HepG2 (cell line): ENCODE results near the gene FXYD1. TPM values are rescaled to one million over a fixed set of nuclear protein-coding genes. Genes with fewer than 3 reads are reported as not detected.
A peak's percentile ranks its signal among the peaks of the same experiment; 100 is the strongest.

Experiments used
- DPF2 ChIP-seq: sonication (generic); formaldehyde crosslinking; IDR thresholded peaks from 2 replicates; pipeline ENCODE4 v1.4.0; 2020; ENCODE audit warnings: mild to moderate bottlenecking, low read depth, missing genetic modification reagents, borderline replicate concordance
- HNF4A ChIP-seq: sonication (generic); formaldehyde crosslinking; IDR thresholded peaks from 2 replicates; pipeline ENCODE4 v1.4.0; 2020; ENCODE audit warnings: missing genetic modification reagents
- HOXA3 ChIP-seq: sonication (generic); formaldehyde crosslinking; IDR thresholded peaks from 2 replicates; pipeline ENCODE4 v1.5.0; 2020; ENCODE audit warnings: missing genetic modification reagents
- KDM5B ChIP-seq: sonication (generic); formaldehyde crosslinking; IDR thresholded peaks from 2 replicates; pipeline ENCODE4 v1.4.0; 2020; ENCODE audit warnings: missing genetic modification reagents, mild to moderate bottlenecking, borderline replicate concordance
- KLF13 ChIP-seq: sonication (generic); formaldehyde crosslinking; IDR thresholded peaks from 2 replicates; pipeline ENCODE4 v1.4.0; 2020; ENCODE audit warnings: mild to moderate bottlenecking, missing genetic modification reagents
- MEIS2 ChIP-seq: sonication (generic); formaldehyde crosslinking; IDR thresholded peaks from 2 replicates; pipeline ENCODE4 v1.9.0; 2021; ENCODE audit warnings: mild to moderate bottlenecking, missing genetic modification reagents
- MTA1 ChIP-seq: sonication (generic); formaldehyde crosslinking; IDR thresholded peaks from 2 replicates; pipeline ENCODE4 v1.4.0; 2020; ENCODE audit warnings: missing genetic modification reagents, mild to moderate bottlenecking, borderline replicate concordance
- MXD4 ChIP-seq: IDR thresholded peaks from 2 replicates; pipeline ENCODE4 v1.6.1; 2016; ENCODE audit warnings: mild to moderate bottlenecking, missing biosample characterization, missing genetic modification reagents
- NR2F6 ChIP-seq, 2 experiments: IDR thresholded peaks; 2 replicates each; pipeline ENCODE4 v1.6.1; 2016; ENCODE audit warnings: antibody characterized with exemption in 1 of 2, mild to moderate bottlenecking in 1 of 2
- PATZ1 ChIP-seq: sonication (generic); formaldehyde crosslinking; IDR thresholded peaks from 2 replicates; pipeline ENCODE4 v1.4.0; 2020; ENCODE audit warnings: missing genetic modification reagents
- POLR2AphosphoS5 ChIP-seq: IDR thresholded peaks from 2 replicates; pipeline ENCODE4 v1.6.1; 2012; ENCODE audit warnings: low read depth, low read length
- RNF219 ChIP-seq: sonication (generic); formaldehyde crosslinking; IDR thresholded peaks from 2 replicates; pipeline ENCODE4 v1.5.0; 2020; ENCODE audit warnings: mild to moderate bottlenecking, missing genetic modification reagents
- ZBTB38 ChIP-seq: sonication (generic); formaldehyde crosslinking; IDR thresholded peaks from 2 replicates; pipeline ENCODE4 v1.5.1; 2020; ENCODE audit warnings: mild to moderate bottlenecking, missing genetic modification reagents
- ZEB1 ChIP-seq: IDR thresholded peaks from 2 replicates; pipeline ENCODE4 v1.6.1; 2012; ENCODE audit warnings: mild to moderate bottlenecking, low read depth, inconsistent platforms; ENCODE audit not compliant: insufficient replicate concordance
- ZNF136 ChIP-seq: sonication (generic); formaldehyde crosslinking; IDR thresholded peaks from 2 replicates; pipeline ENCODE4 v1.8.1; 2022; ENCODE audit warnings: low read depth, mild to moderate bottlenecking, moderate library complexity, missing genetic modification reagents
- ZNF414 ChIP-seq: sonication (generic); formaldehyde crosslinking; IDR thresholded peaks from 2 replicates; pipeline ENCODE4 v1.5.0; 2020; ENCODE audit warnings: missing genetic modification reagents
- ZNF546 ChIP-seq: sonication (generic); formaldehyde crosslinking; conservative IDR thresholded peaks from 2 replicates; pipeline ENCODE4 v1.8.1; 2023; ENCODE audit warnings: mild to moderate bottlenecking, missing genetic modification reagents
- ZNF572 ChIP-seq: sonication (generic); formaldehyde crosslinking; IDR thresholded peaks from 2 replicates; pipeline ENCODE4 v1.5.1; 2020; ENCODE audit warnings: mild to moderate bottlenecking, missing genetic modification reagents
- ZNF652 ChIP-seq: IDR thresholded peaks from 2 replicates; pipeline ENCODE4 v1.6.1; 2016; ENCODE audit warnings: low read depth, borderline replicate concordance
- ZSCAN29 ChIP-seq: sonication (generic); formaldehyde crosslinking; conservative IDR thresholded peaks from 2 replicates; pipeline ENCODE4 v1.4.0; 2020; ENCODE audit warnings: mild to moderate bottlenecking, missing genetic modification reagents
- polyA plus RNA-seq, 8 experiments: library from polyadenylated mRNA; depleted of rRNA in 3 of 8; stranded (reverse) in 7 of 8; unstranded in 1 of 8; fragments of >200 nt; fragmentation: Illumina TruSeq in 4 of 8; extraction: Trizol in 4 of 8; gene quantifications; 2 replicates each; pipeline versions ENCODE4 v1.2.1 to v1.2.3, GENCODE V29; 2011 to 2016; ENCODE audit warnings: low read depth in 4 of 8, missing spikeins in 1 of 8, mixed read lengths in 1 of 8; ENCODE audit not compliant: insufficient read depth in 1 of 8
- total RNA-seq, 5 experiments: library from RNA; depleted of rRNA; stranded (reverse); fragments of >200 nt; fragmentation: Illumina TruSeq; extraction: Trizol; gene quantifications; 2 replicates each; pipeline ENCODE4 v1.2.3, GENCODE V29; 2016; ENCODE audit warnings: low read depth in 1 of 5

FXYD1 gene
- total and polyA plus RNA-seq, 2 of the 13 experiments (the other 11 are each of a cell fraction or from before 2014, with no cell fraction given), result 31.2 TPM; not detected in 1

- 0 out of 2 replicates have a peak, but pooled peaks have one; percentile 12 for TF ChIP-seq ZBTB38 (CRISPR knock-in tag)
- no peak for TF ChIP-seq DPF2 (CRISPR knock-in tag)
- peak; percentile 47; the same call in 1 of the 2 replicates for TF ChIP-seq MTA1 (CRISPR knock-in tag)
- TF ChIP-seq ZNF652 (CRISPR knock-in tag), result peak; percentile 91
- TF ChIP-seq POLR2AphosphoS5, result peak; percentile 50; the same call in 1 of the 2 replicates
- TF ChIP-seq ZNF572, result 0 out of 2 replicates have a peak, but pooled peaks have one; percentile 14
- 0 out of 2 replicates have a peak, but pooled peaks have one; percentile 8 for TF ChIP-seq MXD4
- TF ChIP-seq HOXA3 (CRISPR knock-in tag), result peak; percentile 23; the same call in 1 of the 2 replicates
- TF ChIP-seq HNF4A, result peak; percentile 18; the same call in 1 of the 2 replicates
- TF ChIP-seq ZNF414, result 0 out of 2 replicates have a peak, but pooled peaks have one; percentile 14
- peak; percentile 15; the same call in 1 of the 2 replicates for TF ChIP-seq MEIS2
- peak; percentile 5; the same call in 1 of the 2 replicates for TF ChIP-seq KDM5B (CRISPR knock-in tag)
- TF ChIP-seq NR2F6 (IDR thresholded peaks at IDR 0.05), result no peak
- TF ChIP-seq NR2F6 (CRISPR knock-in tag; IDR thresholded peaks at IDR 0.05), result peak; percentile 19
- peak; percentile 72; the same call in 1 of the 2 replicates for TF ChIP-seq ZNF136 (CRISPR knock-in tag)
- peak; percentile 31 for TF ChIP-seq ZEB1
- no peak for TF ChIP-seq ZNF546
- no peak for TF ChIP-seq KLF13
- peak; percentile 56; the same call in 1 of the 2 replicates for TF ChIP-seq PATZ1 (CRISPR knock-in tag)
- no peak for TF ChIP-seq RNF219 (CRISPR knock-in tag)
- TF ChIP-seq ZSCAN29 (CRISPR knock-in tag), result 0 out of 2 replicates have a peak, but pooled peaks have one; percentile 13
Observed at GRCh38 chr19:35138305-35138892, at the start of gene FXYD1 (continued).
